ENCODE results near the gene TSPAN7.

Gene TSPAN7

DNA sequence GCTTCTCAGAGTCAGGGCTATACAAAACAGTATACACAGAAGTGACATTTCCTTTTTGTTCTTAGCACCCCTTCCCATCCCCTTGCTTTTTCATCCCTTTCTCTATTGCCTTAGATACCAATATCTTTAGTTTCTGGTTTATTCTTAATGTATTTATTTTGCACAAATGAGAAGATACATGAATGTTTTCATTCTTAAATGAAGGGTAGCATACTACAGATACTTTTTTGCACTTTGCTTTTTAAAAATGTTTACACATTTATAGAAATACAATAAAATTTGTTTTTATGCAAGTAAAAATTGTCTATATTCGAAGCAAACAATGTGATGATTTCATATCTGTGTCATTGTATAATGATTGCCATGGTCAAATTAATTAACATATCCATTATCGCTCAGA lies 33.1 kb downstream of the TSPAN7 start:
- TF ChIP-seq, protein P1, sequence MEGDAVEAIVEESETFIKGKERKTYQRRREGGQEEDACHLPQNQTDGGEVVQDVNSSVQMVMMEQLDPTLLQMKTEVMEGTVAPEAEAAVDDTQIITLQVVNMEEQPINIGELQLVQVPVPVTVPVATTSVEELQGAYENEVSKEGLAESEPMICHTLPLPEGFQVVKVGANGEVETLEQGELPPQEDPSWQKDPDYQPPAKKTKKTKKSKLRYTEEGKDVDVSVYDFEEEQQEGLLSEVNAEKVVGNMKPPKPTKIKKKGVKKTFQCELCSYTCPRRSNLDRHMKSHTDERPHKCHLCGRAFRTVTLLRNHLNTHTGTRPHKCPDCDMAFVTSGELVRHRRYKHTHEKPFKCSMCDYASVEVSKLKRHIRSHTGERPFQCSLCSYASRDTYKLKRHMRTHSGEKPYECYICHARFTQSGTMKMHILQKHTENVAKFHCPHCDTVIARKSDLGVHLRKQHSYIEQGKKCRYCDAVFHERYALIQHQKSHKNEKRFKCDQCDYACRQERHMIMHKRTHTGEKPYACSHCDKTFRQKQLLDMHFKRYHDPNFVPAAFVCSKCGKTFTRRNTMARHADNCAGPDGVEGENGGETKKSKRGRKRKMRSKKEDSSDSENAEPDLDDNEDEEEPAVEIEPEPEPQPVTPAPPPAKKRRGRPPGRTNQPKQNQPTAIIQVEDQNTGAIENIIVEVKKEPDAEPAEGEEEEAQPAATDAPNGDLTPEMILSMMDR (conservative IDR thresholded peaks at IDR 0.05) = no peak
- no peak overlapping the region for H3K27ac ChIP-seq

DNA sequence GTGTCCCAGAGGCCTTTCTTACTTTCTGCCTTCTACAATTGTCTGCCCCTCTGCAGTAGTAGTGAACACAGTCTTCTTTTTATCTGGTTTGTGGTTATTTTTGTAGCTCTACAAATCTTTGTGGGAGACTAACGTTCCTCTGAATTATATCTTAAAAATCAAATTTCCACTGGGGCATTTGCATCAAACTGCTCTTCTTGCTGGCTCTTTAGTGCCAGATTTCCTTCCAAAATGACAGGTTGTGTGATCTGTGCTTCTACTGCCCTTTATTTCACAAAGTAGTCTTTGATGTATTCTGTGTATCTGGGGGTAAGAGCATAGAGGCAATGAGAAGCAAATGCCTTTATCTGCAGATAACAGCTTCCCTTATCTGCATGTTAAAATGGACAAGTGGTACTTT lies 34.5 kb downstream of the TSPAN7 start:
- H3K27ac ChIP-seq = no peak overlapping the region
- TF ChIP-seq, protein P1 (conservative IDR thresholded peaks at IDR 0.05) = no peak

- TF ChIP-seq, protein P1 (conservative IDR thresholded peaks at IDR 0.05) = no peak
- H3K27ac ChIP-seq = no peak overlapping the region
Observed at GRCh38 chrX:38596939-38597338, 35.6 kb downstream of the TSPAN7 start.

GRCh38 chrX:38599796-38600755 lies 38.7 kb downstream of the TSPAN7 start:
- H3K27ac ChIP-seq = no peak overlapping the region
- TF ChIP-seq, protein P1 (conservative IDR thresholded peaks at IDR 0.05) = no peak

DNA sequence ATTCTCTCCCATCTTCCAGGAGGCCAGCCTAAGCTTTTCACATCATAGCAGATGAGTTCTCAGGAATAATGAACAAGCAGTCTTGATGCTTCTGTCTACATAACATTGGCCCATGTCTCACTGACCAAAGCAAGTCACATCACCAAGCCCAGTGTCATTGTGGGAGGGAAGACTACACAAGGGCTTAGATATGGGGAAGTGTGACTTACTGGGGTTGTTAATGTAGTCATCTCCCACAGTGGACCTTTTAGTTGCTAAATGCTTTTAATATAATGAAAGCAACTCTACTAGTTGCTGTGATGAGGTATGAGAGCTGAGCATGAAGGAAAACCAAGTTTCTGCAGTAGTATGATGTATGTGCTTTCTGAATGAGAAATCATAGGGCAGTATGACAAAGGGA lies 40.5 kb downstream of the TSPAN7 start:
- no peak overlapping the region for H3K27ac ChIP-seq
- TF ChIP-seq, protein P1 (conservative IDR thresholded peaks at IDR 0.05) = no peak

- no peak overlapping the region for H3K27ac ChIP-seq
Observed at GRCh38 chrX:38606821-38607220, 45.5 kb downstream of the TSPAN7 start.

GRCh38 chrX:38607976-38608375 lies 46.6 kb downstream of the TSPAN7 start:
- TF ChIP-seq, protein P1 (conservative IDR thresholded peaks at IDR 0.05) = no peak
- no peak overlapping the region for H3K27ac ChIP-seq

More at GRCh38 chrX:38606821-38607220, 45.5 kb downstream of the TSPAN7 start:
- TF ChIP-seq, protein P1 (conservative IDR thresholded peaks at IDR 0.05) = no peak
